Liver (tissue), 9 donors: ENCODE data around the gene CDC14A. TPM values are rescaled to one million over a fixed set of nuclear protein-coding genes. Genes with fewer than 3 reads are reported as not detected.

Experiments used
- DNase-seq: peaks from one replicate; pipeline ENCODE4 v3.0.0-alpha.2; 2017; ENCODE audit warnings: low spot score
- H3K27ac ChIP-seq, 2 donors: one replicate each; pipeline ENCODE4 v1.7.0; 2013; ENCODE audit warnings: inconsistent platforms in 2 of 2, low read length in 2 of 2, control low read depth in 1 of 2, low read depth in 1 of 2, mild to moderate bottlenecking in 1 of 2
- H3K27me3 ChIP-seq, 4 donors: one replicate each; pipeline versions ENCODE4 v1.6.1 to v1.7.0; 2013; ENCODE audit warnings: low read length in 3 of 4, inconsistent platforms in 1 of 4, mild to moderate bottlenecking in 1 of 4, moderate library complexity in 1 of 4; ENCODE audit not compliant: control insufficient read depth in 4 of 4, insufficient read depth in 4 of 4
- H3K36me3 ChIP-seq, 4 donors: one replicate each; pipeline versions ENCODE4 v1.6.1 to v1.7.0; 2013; ENCODE audit warnings: low read length in 3 of 4, mild to moderate bottlenecking in 3 of 4, low read depth in 1 of 4, moderate library complexity in 1 of 4; ENCODE audit not compliant: control insufficient read depth in 4 of 4, insufficient read depth in 3 of 4
- H3K4me1 ChIP-seq, 4 donors: one replicate each; pipeline versions ENCODE4 v1.6.1 to v1.7.0; 2013; ENCODE audit warnings: low read length in 3 of 4, mild to moderate bottlenecking in 3 of 4, moderate library complexity in 1 of 4; ENCODE audit not compliant: control insufficient read depth in 4 of 4, insufficient read depth in 4 of 4
- H3K4me3 ChIP-seq, 3 donors: one replicate each; pipeline versions ENCODE4 v1.6.1 to v1.7.0; 2013; ENCODE audit warnings: low read length in 3 of 3, control low read depth in 1 of 3, low read depth in 1 of 3, mild to moderate bottlenecking in 1 of 3
- H3K9ac ChIP-seq, 2 donors: one replicate each; pipeline ENCODE4 v1.7.0; 2013; ENCODE audit warnings: low read length in 2 of 2, mild to moderate bottlenecking in 2 of 2, moderate library complexity in 2 of 2, control low read depth in 1 of 2, low read depth in 1 of 2
- H3K9me3 ChIP-seq, 4 donors: one replicate each; pipeline versions ENCODE4 v1.6.1 to v1.7.0; 2013; ENCODE audit warnings: low read length in 3 of 4; ENCODE audit not compliant: control insufficient read depth in 4 of 4
- ATF3 ChIP-seq: IDR thresholded peaks from 2 replicates; pipeline ENCODE4 v1.6.1; 2016; ENCODE audit warnings: antibody characterized with exemption
- CTCF ChIP-seq: fragments of 150-350 bp; IDR thresholded peaks from 2 replicates; pipeline ENCODE4 v1.5.1; 2017; ENCODE audit warnings: improper control_type of control experiment, low read depth, low read length; ENCODE audit not compliant: missing input control
- EGR1 ChIP-seq, 2 donors: IDR thresholded peaks; 2 replicates each; pipeline ENCODE4 v1.6.1; 2016 to 2018; ENCODE audit warnings: antibody characterized with exemption in 2 of 2, low read depth in 2 of 2
- FOXA1 ChIP-seq: IDR thresholded peaks from 2 replicates; pipeline ENCODE4 v1.6.1; 2016; ENCODE audit warnings: antibody characterized with exemption
- FOXA2 ChIP-seq: IDR thresholded peaks from 2 replicates; pipeline ENCODE4 v1.6.1; 2016; ENCODE audit warnings: antibody characterized with exemption
- GABPA ChIP-seq, 2 donors: IDR thresholded peaks in 1 of 2; conservative IDR thresholded peaks in 1 of 2; 2 replicates each; pipeline ENCODE4 v1.6.1; 2016; ENCODE audit warnings: antibody characterized with exemption in 2 of 2, mild to moderate bottlenecking in 1 of 2, moderate library complexity in 1 of 2
- HNF4A ChIP-seq, 2 donors: conservative IDR thresholded peaks; 2 replicates each; pipeline ENCODE4 v1.6.1; 2016; ENCODE audit warnings: antibody characterized with exemption in 2 of 2, mild to moderate bottlenecking in 2 of 2
- HNF4G ChIP-seq: IDR thresholded peaks from 2 replicates; pipeline ENCODE4 v1.6.1; 2016; ENCODE audit warnings: antibody characterized with exemption
- JUND ChIP-seq, 2 donors: IDR thresholded peaks; 2 replicates each; pipeline ENCODE4 v1.6.1; 2016; ENCODE audit warnings: antibody characterized with exemption in 2 of 2
- MAX ChIP-seq: IDR thresholded peaks from 2 replicates; pipeline ENCODE4 v1.6.1; 2016; ENCODE audit warnings: antibody characterized with exemption
- NR2F2 ChIP-seq: IDR thresholded peaks from 2 replicates; pipeline ENCODE4 v1.6.1; 2016; ENCODE audit warnings: antibody characterized with exemption
- RAD21 ChIP-seq, 2 donors: IDR thresholded peaks; 2 replicates each; pipeline ENCODE4 v1.6.1; 2016; ENCODE audit warnings: antibody characterized with exemption in 2 of 2, mild to moderate bottlenecking in 2 of 2
- REST ChIP-seq: IDR thresholded peaks from 2 replicates; pipeline ENCODE4 v1.6.1; 2016; ENCODE audit warnings: antibody characterized with exemption, mild to moderate bottlenecking
- RXRA ChIP-seq, 2 donors: IDR thresholded peaks; 2 replicates each; pipeline ENCODE4 v1.6.1; 2017 to 2018; ENCODE audit warnings: antibody characterized with exemption in 2 of 2, mild to moderate bottlenecking in 1 of 2
- SP1 ChIP-seq: IDR thresholded peaks from 2 replicates; pipeline ENCODE4 v1.6.1; 2018; ENCODE audit warnings: antibody characterized with exemption, mild to moderate bottlenecking
- TAF1 ChIP-seq: conservative IDR thresholded peaks from 2 replicates; pipeline ENCODE4 v1.6.1; 2016; ENCODE audit warnings: antibody characterized with exemption, mild to moderate bottlenecking
- YY1 ChIP-seq: IDR thresholded peaks from 2 replicates; pipeline ENCODE4 v1.6.1; 2016; ENCODE audit warnings: antibody characterized with exemption, mild to moderate bottlenecking
- ZBTB33 ChIP-seq: IDR thresholded peaks from 2 replicates; pipeline ENCODE4 v1.6.1; 2016; ENCODE audit warnings: antibody characterized with exemption
- WGBS: extraction: QIAGEN DNeasy Blood & Tissue Kit; methylation state at CpG from one replicate; pipeline ENCODE4 v1.1.7; 2013; 5-methylcytosine and 5-hydroxymethylcytosine counted together
- polyA plus RNA-seq, 2 donors: library from polyadenylated mRNA; stranded (reverse) in 1 of 2; unstranded in 1 of 2; fragments of 200-250 nt in 1 of 2; fragments of >200 nt in 1 of 2; fragmentation: Nextera tagmentation in 1 of 2; extraction: Ambion mirVana in 1 of 2; gene quantifications; one replicate each; pipeline versions ENCODE4 v1.2.1 to v1.2.3, GENCODE V29; 2013 to 2015
- total RNA-seq, 2 donors: library from RNA; depleted of rRNA; stranded (reverse); fragments of >200 nt; gene quantifications; one replicate each; pipeline ENCODE4 v1.2.3, GENCODE V29; 2014
- donor health status: healthy.
- donor health status: healthy.
- donor health status: healthy.
- donor health status: healthy.
- donor health status: healthy.

Gene CDC14A
- total and polyA plus RNA-seq, 4 donors, result 0.39 to 4.1 (median 2.6) TPM

- Histone ChIP-seq H3K9me3 (no peaks in the 10 kb centered on the region), H3K4me3 (no peak overlapping the region), H3K27me3 (no peaks in the 10 kb centered on the region), H3K36me3 (no peaks in the 10 kb centered on the region), H3K9ac (no peak overlapping the region), H3K4me1 (no peaks in the 10 kb centered on the region), H3K27ac (no peak overlapping the region)
- WGBS, result 94% methylated on average over 2 of the region's 2 CpGs
- no peak for DNase-seq
- TF ChIP-seq FOXA2 (no peak), RXRA (IDR thresholded peaks at IDR 0.05) (no peak), YY1 (no peak), EGR1 (IDR thresholded peaks at IDR 0.05; ENCODE audit: low read depth in 2 of 2) (no peak), TAF1 (no peak)
These were observed 26.6 kb downstream of the CDC14A start for GRCh38 chr1:100378956-100379355.

GRCh38 chr1:100380635-100381034, 28.3 kb downstream of the CDC14A start:
- Histone ChIP-seq H3K36me3 (no peaks in the 10 kb centered on the region), H3K9ac (no peak overlapping the region), H3K9me3 (no peaks in the 10 kb centered on the region), H3K27ac (no peak overlapping the region), H3K4me3 (no peak overlapping the region), H3K27me3 (no peaks in the 10 kb centered on the region), H3K4me1 (no peaks in the 10 kb centered on the region)
- no peak for DNase-seq
- TF ChIP-seq REST (no peak), MAX (no peak), EGR1 (IDR thresholded peaks at IDR 0.05; ENCODE audit: low read depth in 2 of 2) (no peak), YY1 (no peak), RAD21 (IDR thresholded peaks at IDR 0.05) (no peak), ATF3 (no peak), RXRA (IDR thresholded peaks at IDR 0.05) (no peak), JUND (IDR thresholded peaks at IDR 0.05) (no peak), CTCF (no peak), HNF4G (no peak), SP1 (no peak), GABPA (IDR thresholded peaks at IDR 0.05 in 1 of 2, conservative IDR thresholded peaks at IDR 0.05 in 1 of 2) (no peak), ZBTB33 (no peak), HNF4A (conservative IDR thresholded peaks at IDR 0.05) (no peak), TAF1 (no peak), FOXA2 (no peak), NR2F2 (no peak), FOXA1 (no peak)
- WGBS, result 69% methylated on average over 1 of the region's 1 CpG
